SK-MEL-5 (cell line): Measurements from ENCODE around the gene MXD3. TPM values are rescaled to one million over a fixed set of nuclear protein-coding genes. Genes with fewer than 3 reads are reported as not detected.

Experiments used
- DNase-seq: peaks from one replicate; pipeline ENCODE4 v3.0.0-alpha.2; 2016; ENCODE audit warnings: low read depth, low spot score
- in situ Hi-C: cut with HindIII; loops from 2 replicates; pipeline ENCODE4 v1.10.0; 2016; ENCODE audit warnings: low sequenced_read_pairs, high pct_unique_total_duplicates, low pct_unique_long_range_greater_than_20kb
- total RNA-seq: library from RNA; depleted of rRNA; stranded (reverse); fragments of >200 nt; shearing (Covaris generic); gene quantifications from 2 replicates; pipeline ENCODE4 v1.2.3, GENCODE V29; 2014

MXD3 gene
- total RNA-seq, 1 experiment from 2014 or later: 3.6 TPM

DNA sequence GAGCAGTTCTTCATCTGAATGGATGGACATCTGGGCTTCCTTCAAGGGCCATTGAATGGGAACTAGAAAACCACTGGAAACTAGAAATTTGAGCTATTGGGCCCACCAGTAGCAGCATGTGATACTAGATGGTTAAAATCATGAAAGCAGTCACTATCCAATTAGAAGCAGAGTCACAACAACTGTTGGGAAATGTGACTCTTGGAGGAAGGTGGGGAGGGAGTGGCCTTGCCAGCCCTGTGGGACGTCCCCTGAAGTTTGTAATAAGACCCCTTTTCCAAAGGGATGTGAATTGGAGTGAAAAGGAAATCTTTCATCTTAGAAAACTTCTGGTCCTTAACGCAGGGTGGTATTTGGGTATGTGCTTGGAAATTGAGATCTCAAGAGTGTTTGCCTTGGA is 13.8 kb downstream of the MXD3 start:
- in situ Hi-C loops: no loop called here
- DNase-seq: no peak

DNA sequence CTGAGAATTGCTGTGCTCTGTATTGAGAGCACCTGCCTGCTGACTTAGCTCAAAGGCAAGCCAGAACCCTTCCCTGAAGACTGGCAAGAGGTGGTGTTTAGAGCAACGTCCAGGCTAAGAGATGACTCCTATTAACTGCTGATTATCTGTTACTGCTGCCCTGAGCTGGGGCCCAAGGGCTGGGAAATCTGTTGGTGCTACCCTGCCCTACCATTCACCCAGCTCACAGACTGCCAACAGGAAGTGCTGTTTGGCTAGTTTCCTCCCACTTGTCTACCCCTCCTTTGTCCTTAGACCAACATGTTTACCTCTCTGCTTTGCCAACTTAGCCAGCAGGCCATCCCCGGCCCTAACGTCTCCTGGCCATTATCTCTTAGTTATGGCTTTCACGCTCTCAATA is 15.1 kb downstream of the MXD3 start:
- DNase-seq: no peak

DNA sequence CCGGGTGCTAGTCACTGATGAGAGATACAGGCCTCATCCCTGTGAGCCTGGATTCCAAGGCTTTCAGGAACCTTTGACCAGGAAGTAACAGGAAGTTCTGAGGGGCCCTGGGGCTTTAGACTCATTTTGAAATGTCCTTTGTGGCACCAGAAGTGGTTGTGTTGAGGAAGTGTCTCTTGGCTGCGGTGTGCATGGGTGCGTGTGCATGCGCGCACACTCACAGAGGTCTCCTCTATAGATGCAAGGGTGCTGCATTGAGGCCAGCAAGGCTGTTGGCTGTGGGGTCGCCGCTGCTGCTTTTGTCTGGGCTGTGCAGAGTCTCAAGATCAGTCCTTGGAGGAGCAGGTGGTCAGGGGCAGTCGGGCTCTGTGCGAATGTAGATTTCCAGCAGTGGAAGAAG is 15.8 kb downstream of the MXD3 start:
- no peak for DNase-seq
- in situ Hi-C loops: no loop called here

More for the DNA sequence above, 15.1 kb downstream of the MXD3 start:
- in situ Hi-C loops: no loop called here

DNA sequence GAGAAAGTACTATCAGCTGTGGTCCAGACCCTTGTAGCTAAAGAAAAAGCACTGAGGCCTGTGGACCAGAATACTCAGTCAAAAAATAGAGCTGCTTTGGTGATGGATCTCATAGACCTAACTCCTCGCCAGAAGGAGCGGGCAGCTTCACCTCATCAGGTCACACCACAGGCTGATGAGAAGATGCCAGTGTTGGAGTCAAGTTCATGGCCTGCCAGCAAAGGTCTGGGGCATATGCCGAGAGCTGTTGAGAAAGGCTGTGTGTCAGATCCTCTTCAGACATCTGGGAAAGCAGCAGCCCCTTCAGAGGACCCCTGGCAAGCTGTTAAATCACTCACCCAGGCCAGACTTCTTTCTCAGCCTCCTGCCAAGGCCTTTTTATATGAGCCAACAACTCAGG is 17.1 kb downstream of the MXD3 start:
- in situ Hi-C loops: no loop called here

DNA sequence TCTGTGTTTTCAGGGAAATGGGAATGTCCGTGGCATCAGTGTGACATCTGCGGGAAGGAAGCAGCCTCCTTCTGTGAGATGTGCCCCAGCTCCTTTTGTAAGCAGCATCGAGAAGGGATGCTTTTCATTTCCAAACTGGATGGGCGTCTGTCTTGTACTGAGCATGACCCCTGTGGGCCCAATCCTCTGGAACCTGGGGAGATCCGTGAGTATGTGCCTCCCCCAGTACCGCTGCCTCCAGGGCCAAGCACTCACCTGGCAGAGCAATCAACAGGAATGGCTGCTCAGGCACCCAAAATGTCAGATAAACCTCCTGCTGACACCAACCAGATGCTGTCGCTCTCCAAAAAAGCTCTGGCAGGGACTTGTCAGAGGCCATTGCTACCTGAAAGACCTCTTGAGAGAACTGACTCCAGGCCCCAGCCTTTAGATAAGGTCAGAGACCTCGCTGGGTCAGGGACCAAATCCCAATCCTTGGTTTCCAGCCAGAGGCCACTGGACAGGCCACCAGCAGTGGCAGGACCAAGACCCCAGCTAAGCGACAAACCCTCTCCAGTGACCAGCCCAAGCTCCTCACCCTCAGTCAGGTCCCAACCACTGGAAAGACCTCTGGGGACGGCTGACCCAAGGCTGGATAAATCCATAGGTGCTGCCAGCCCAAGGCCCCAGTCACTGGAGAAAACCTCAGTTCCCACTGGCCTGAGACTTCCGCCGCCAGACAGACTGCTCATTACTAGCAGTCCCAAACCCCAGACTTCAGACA is 17.7 kb downstream of the MXD3 start:
- no peak for DNase-seq
- in situ Hi-C loops: no loop called here

More for the DNA sequence above, 17.1 kb downstream of the MXD3 start:
- no peak for DNase-seq

DNA sequence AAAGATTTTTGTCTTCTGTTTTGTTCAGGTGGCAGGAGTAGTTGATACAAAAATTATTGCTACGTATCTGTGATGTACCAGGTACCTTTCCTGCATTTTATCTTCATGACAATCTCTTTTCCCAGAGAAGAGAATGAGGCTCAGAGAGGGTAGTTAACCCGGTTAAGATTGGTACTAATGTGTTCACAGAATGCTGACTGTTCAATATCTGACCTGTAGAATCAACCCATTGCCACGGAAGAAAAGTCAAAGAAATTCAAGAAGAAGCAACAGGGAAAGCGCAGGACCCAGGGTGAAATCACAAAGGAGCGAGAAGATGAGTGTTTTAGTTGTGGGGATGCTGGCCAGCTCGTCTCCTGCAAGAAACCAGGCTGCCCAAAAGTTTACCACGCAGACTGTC is 20.0 kb downstream of the MXD3 start:
- in situ Hi-C loops: no loop called here

DNA sequence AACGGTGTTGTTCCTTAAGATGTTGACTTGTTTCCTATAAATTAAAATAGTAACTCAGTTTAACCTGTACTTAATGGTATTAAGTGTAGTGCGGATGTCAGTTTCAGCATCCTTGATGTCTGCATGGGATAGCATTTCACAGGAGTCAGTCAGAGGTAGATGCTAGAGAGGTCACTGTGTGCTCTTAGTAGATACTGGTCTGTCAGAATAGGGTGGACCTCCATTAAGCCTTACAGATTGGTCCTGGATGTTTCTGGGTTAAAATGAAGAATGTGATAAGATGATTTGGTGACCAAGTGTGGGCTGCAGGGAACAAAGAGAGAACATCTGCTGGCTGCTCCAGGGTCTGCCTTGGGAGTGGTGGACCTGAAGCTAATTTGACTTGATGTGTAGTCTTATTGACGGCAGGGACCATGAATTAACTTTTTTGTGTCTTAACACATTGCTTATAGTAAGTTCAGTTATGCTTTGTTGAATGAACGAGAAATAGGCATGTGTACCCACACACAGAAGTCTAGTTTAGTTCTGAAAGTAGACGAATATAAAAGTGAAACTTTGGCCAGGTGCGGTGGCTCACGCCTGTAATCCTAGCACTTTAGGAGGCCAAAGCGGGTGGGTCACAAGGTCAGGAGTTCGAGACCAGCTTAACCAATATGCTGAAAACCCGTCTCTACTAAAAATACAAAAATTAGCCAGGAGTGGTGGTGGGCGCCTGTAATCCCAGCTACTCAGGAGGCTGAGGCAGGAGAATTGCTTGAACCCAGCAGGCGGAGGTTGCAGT is 20.7 kb downstream of the MXD3 start:
- no peak for DNase-seq
- in situ Hi-C loops: no loop called here

More for the DNA sequence above, 20.0 kb downstream of the MXD3 start:
- no peak for DNase-seq

DNA sequence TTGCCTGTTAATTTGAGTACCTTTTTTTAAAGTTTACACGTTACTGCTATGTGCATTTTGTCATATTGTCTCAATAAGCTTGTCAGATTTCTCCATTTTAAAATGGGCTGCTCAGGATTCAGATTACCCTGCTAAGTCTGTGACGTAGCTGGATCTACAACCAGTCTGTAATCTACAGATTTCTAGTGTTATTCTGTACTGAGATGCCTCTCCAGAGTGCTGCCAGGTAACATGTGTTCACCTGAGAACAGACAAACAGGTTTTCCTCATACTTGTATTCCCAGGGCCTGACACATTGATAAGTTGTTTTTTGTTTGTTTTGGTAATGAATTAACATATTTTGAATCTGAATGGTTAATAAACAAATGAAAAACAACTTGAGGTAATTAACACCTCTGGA is 23.5 kb downstream of the MXD3 start:
- in situ Hi-C loops: no loop called here
- DNase-seq: no peak

- no peak for DNase-seq
- in situ Hi-C loops: no loop called here
Measured at GRCh38 chr5:177276886-177277285, 34.8 kb downstream of the MXD3 start.

DNA sequence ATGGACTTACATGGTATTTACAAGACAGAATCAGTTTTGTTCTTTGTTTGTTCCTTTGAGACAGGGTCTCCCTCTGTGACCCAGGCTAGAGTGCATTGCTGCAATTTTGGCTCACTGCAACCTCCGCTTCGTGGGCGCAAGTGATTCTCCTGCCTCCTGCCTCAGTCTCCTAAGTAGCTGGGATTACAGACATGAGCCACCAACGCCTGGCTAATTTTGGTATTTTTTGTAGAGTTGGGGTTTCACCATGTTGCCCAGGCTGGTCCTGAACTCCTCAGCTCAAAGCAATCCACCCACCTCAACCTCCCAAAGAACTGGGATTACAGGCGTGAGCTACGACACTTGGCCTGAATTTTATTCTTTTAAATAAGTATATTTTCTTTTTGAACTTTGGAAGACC is 35.8 kb downstream of the MXD3 start:
- in situ Hi-C loops: no loop called here
- no peak for DNase-seq

DNA sequence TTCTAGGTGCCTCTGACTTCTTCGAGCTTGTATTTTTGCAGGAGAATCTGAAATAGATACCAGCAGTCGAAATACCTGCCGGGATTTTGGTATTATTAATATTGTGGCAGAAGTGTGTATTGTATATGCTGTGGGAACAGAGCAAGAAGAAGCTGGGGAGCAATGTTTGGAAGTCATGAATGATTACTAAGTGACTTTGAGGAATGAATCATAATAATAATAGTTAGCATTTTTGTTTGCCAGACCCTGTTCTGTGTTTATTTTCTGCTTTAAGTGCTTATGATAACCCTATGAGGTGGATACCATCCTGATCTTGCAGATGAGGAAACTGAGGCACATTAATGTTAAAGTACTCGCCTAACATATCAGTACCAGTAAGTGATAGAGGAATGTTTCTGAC is 40.6 kb downstream of the MXD3 start:
- no peak for DNase-seq
- in situ Hi-C loops: no loop called here

DNA sequence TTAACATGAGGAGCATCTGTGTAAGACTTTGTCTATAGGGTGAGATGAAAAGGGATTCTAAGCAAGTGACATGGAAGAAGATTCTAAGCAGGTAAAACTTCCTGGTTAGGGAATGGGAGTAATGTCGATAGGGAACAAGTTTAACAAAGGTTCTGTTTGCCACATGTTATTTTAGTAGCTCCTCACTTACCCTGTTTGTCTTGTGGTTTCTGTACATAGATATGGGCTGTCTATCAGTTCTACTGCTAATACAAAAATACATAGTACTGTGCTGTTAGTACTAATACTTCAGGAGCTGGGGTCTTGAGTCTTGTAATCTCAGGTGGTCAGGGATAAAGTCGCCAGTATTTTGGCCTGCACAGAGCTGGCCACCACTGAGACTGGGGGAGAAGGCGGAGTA is 41.0 kb downstream of the MXD3 start:
- in situ Hi-C loops: no loop called here
- no peak for DNase-seq

GRCh38 chr5:177269976-177270375 is 41.7 kb downstream of the MXD3 start:
- in situ Hi-C loops: no loop called here
- DNase-seq: no peak

DNA sequence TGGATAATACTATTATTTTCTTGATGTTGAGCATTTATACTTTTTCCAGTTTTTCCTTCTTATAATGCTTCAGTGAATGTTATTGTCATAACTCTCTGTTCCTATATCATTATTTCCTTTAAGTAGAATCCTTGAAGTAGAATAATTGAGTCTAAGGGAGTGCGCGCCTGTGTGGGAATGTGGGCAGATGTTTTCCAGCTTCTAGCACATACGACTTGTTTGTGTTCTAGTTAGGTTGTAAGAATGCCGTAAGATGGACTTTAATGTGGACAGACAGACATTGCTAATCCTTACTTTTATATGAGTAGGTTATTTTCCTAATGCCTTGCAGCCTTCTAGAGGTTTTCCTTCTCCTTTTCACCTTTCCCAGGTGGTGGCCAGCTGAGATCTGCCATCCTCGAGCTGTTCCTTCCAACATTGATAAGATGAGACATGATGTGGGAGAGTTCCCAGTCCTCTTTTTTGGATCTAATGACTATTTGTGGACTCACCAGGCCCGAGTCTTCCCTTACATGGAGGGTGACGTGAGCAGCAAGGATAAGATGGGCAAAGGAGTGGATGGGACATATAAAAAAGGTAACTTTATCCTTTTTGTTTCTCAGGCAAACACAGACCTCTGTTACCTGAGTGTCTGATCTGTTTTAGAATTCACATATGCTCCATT is 42.3 kb downstream of the MXD3 start:
- in situ Hi-C loops: no loop called here

GRCh38 chr5:177265395-177265794 is 46.3 kb downstream of the MXD3 start:
- in situ Hi-C loops: no loop called here
- DNase-seq: no peak

More for the DNA sequence above, 42.3 kb downstream of the MXD3 start:
- no peak for DNase-seq

GRCh38 chr5:177264178-177264577 is 47.5 kb downstream of the MXD3 start:
- in situ Hi-C loops: no loop called here
- no peak for DNase-seq

- in situ Hi-C loops: no loop called here
- no peak for DNase-seq
Measured at GRCh38 chr5:177261510-177261909, 50.2 kb downstream of the MXD3 start.

- in situ Hi-C loops: no loop called here
- no peak for DNase-seq
Measured at GRCh38 chr5:177260961-177261360, 50.7 kb downstream of the MXD3 start.
